H1 (cell line): Measurements from ENCODE around the gene TMEM59L. TPM values are rescaled to one million over a fixed set of nuclear protein-coding genes. Genes with fewer than 3 reads are reported as not detected.
A peak's percentile ranks its signal among the peaks of the same experiment; 100 is the strongest.

Source experiments
- ASH2L ChIP-seq: fragments of 200-600, 300-600 bp; sonication (generic); IDR thresholded peaks from one replicate; pipeline ENCODE4 v1.7.1; 2017; ENCODE audit warnings: low read length
- BCL11A ChIP-seq, 2 experiments: IDR thresholded peaks; one replicate each; pipeline ENCODE4 v1.6.1; 2011; ENCODE audit warnings: low read depth in 2 of 2, low read length in 2 of 2, mild to moderate bottlenecking in 2 of 2
- CBX8 ChIP-seq: fragments of 300-800, 300-1000 bp; sonication (generic); IDR thresholded peaks from 2 replicates; pipeline ENCODE4 v1.7.1; 2016; ENCODE audit warnings: low read depth, low read length, borderline replicate concordance
- CEBPB ChIP-seq: IDR thresholded peaks from 2 replicates; pipeline ENCODE4 v1.6.1; 2012; ENCODE audit warnings: low read depth, low read length
- CHD1 ChIP-seq: IDR thresholded peaks from 2 replicates; pipeline ENCODE4 v1.6.1; 2012; ENCODE audit warnings: low read depth, low read length, improper control_type of control experiment
- CHD2 ChIP-seq: IDR thresholded peaks from 2 replicates; pipeline ENCODE4 v1.6.1; 2012; ENCODE audit warnings: low read length, improper control_type of control experiment
- CTBP2 ChIP-seq: IDR thresholded peaks from 2 replicates; pipeline ENCODE4 v1.7.0; 2011; ENCODE audit warnings: borderline replicate concordance, mild to moderate bottlenecking, moderate library complexity, mixed read lengths, low read length; ENCODE audit not compliant: insufficient read depth, insufficient read length
- EGR1 ChIP-seq: IDR thresholded peaks from 2 replicates; pipeline ENCODE4 v1.6.1; 2011; ENCODE audit warnings: low read depth, low read length, borderline replicate concordance
- FOSL1 ChIP-seq: IDR thresholded peaks from 2 replicates; pipeline ENCODE4 v1.6.1; 2011; ENCODE audit warnings: mild to moderate bottlenecking, low read depth, low read length, moderate library complexity; ENCODE audit not compliant: insufficient read depth
- JUN ChIP-seq: IDR thresholded peaks from 2 replicates; pipeline ENCODE4 v1.6.1; 2011; ENCODE audit warnings: low read depth, mild to moderate bottlenecking, improper control_type of control experiment, low read length
- KDM1A ChIP-seq: fragments of 200-600, 300-600 bp; sonication (generic); IDR thresholded peaks from 2 replicates; pipeline ENCODE4 v1.7.1; 2016; ENCODE audit warnings: mild to moderate bottlenecking, low read length, borderline replicate concordance
- NANOG ChIP-seq: IDR thresholded peaks from 2 replicates; pipeline ENCODE4 v1.6.1; 2011; ENCODE audit warnings: low read length, low read depth, mild to moderate bottlenecking, inconsistent platforms; ENCODE audit not compliant: insufficient read depth, poor library complexity, severe bottlenecking
- NRF1 ChIP-seq: IDR thresholded peaks from 2 replicates; pipeline ENCODE4 v1.6.1; 2011; ENCODE audit warnings: mild to moderate bottlenecking, low read depth, low read length, improper control_type of control experiment
- RXRA ChIP-seq: IDR thresholded peaks from 2 replicates; pipeline ENCODE4 v1.6.1; 2011; ENCODE audit warnings: low read depth, mild to moderate bottlenecking, low read length, moderate library complexity; ENCODE audit not compliant: insufficient read depth
- SAP30 ChIP-seq: fragments of 300-600 bp; sonication (generic); IDR thresholded peaks from 2 replicates; pipeline ENCODE4 v1.7.1; 2012; ENCODE audit warnings: low read length, moderate library complexity, mild to moderate bottlenecking, inconsistent platforms; ENCODE audit not compliant: insufficient read depth, insufficient replicate concordance
- SIN3A ChIP-seq, 2 experiments: IDR thresholded peaks in 1 of 2; conservative IDR thresholded peaks in 1 of 2; 2 replicates each; pipeline ENCODE4 v1.6.1; 2011 to 2012; ENCODE audit warnings: low read length in 2 of 2, improper control_type of control experiment in 1 of 2, low read depth in 1 of 2, mild to moderate bottlenecking in 1 of 2
- SIRT6 ChIP-seq: IDR thresholded peaks from one replicate; pipeline ENCODE4 v1.7.1; 2012; ENCODE audit warnings: low read length, inconsistent platforms
- SP2 ChIP-seq: IDR thresholded peaks from 2 replicates; pipeline ENCODE4 v1.6.1; 2012; ENCODE audit warnings: mild to moderate bottlenecking, low read length, inconsistent platforms
- TAF1 ChIP-seq: IDR thresholded peaks from 2 replicates; pipeline ENCODE4 v1.6.1; 2011; ENCODE audit warnings: mild to moderate bottlenecking, low read depth, low read length
- TCF12 ChIP-seq: IDR thresholded peaks from 2 replicates; pipeline ENCODE4 v1.6.1; 2011; ENCODE audit warnings: low read depth, mild to moderate bottlenecking, low read length
- ZNF274 ChIP-seq: IDR thresholded peaks from 2 replicates; pipeline ENCODE4 v1.7.0; 2012; ENCODE audit warnings: low read length, borderline replicate concordance; ENCODE audit errors: extremely low read depth
- polyA plus RNA-seq, 7 experiments: library from polyadenylated mRNA; depleted of rRNA in 3 of 7; stranded (reverse) in 5 of 7; unstranded in 2 of 7; fragments of >200 nt in 5 of 7; fragments of 200-250 nt in 2 of 7; gene quantifications; 1 replicate in 5 of 7; 2 replicates in 1 of 7; 4 replicates in 1 of 7; pipeline versions ENCODE4 v1.2.1 to v1.2.3, GENCODE V29; 2011 to 2013; ENCODE audit warnings: missing spikeins in 2 of 7, mixed read lengths in 2 of 7
- total RNA-seq: library from RNA; stranded (reverse); fragmentation: NEBNext Ultra II Directional; extraction: Animal tissue kit (Norgen Biotek cat#: 25700); gene quantifications from 2 replicates; pipeline ENCODE4 v1.2.1, GENCODE V29; 2021
- TF ChIP-seq, protein P1 (sequence below): IDR thresholded peaks from 2 replicates; pipeline ENCODE4 v1.6.1; 2011; ENCODE audit warnings: low read length, improper control_type of control experiment
- TF ChIP-seq, protein P2 (sequence below): IDR thresholded peaks from 2 replicates; pipeline ENCODE4 v1.6.1; 2012; ENCODE audit warnings: inconsistent platforms

Gene TMEM59L
- total and polyA plus RNA-seq, 2 of the 8 experiments (the other 6 are each of a cell fraction or from before 2014, with no cell fraction given), result 4.0 to 12.2 TPM

DNA sequence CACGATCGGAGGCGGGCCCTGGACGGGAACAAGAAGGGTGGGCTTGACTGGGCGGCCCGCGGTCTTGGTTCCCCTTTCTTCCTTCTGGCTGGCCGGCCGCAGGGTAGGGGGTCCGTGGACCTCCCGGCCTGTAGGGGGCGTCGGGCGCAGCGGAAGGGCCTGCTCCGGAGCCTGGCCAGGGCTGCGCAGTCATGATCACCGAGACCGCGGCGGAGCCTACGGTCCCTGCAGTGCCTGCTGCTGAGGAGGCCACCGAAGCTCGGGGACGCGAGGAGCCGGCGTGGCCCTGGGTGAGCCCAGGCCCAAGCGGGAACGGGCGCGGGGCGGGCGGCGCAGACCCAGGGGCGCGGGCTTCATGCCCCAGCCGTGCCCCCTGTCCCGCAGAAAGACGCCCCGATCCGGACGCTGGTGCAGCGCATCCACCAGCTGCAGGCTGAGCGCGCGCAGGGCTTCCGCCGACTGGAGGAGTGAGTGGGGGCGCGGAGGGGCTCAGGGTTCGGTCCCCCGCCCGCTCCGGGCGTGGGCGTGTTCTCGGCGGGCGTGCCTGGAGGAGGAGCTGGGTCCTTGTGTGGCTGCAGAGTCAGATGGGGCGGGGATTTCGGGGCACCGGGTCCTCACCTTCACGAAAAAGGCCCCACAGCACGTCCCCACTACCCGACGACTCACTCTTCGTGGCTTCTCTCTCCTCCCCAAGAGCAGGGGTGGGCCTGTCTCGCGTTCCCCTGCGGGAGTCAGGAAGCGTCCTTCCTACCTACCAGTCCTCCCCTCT is 23.9 kb upstream of the TMEM59L start, which contains the start of gene REX1BD (continued):
- no peak for TF ChIP-seq BCL11A (IDR thresholded peaks at IDR 0.05; ENCODE audit: low read depth in 2 of 2, low read length in 2 of 2)
- no peak for TF ChIP-seq TCF12
- TF ChIP-seq ZNF274, result no peak
- peak; percentile 23 for TF ChIP-seq NRF1
- TF ChIP-seq CBX8, result no peak
- no peak for TF ChIP-seq RXRA
- TF ChIP-seq SP2, result peak; percentile 61; the same call in 1 of the 2 replicates
- TF ChIP-seq JUN, result no peak
- TF ChIP-seq, protein P1, sequence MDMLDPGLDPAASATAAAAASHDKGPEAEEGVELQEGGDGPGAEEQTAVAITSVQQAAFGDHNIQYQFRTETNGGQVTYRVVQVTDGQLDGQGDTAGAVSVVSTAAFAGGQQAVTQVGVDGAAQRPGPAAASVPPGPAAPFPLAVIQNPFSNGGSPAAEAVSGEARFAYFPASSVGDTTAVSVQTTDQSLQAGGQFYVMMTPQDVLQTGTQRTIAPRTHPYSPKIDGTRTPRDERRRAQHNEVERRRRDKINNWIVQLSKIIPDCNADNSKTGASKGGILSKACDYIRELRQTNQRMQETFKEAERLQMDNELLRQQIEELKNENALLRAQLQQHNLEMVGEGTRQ, result no peak
- peak in 1 of 2 experiments; percentile 77; a peak in 1 of 4 replicates for TF ChIP-seq SIN3A (conservative IDR thresholded peaks at IDR 0.05 in 1 of 2, IDR thresholded peaks at IDR 0.05 in 1 of 2; ENCODE audit: low read depth in 1 of 2, low read length in 2 of 2)
- TF ChIP-seq CTBP2, result no peak
- TF ChIP-seq EGR1, result peak; percentile 84; the same call in 1 of the 2 replicates
- no peak for TF ChIP-seq ASH2L
- TF ChIP-seq CHD2, result 0 out of 2 replicates have a peak, but pooled peaks have one; percentile 33
- no peak for TF ChIP-seq CEBPB
- TF ChIP-seq CHD1, result no peak
- TF ChIP-seq, protein P2, sequence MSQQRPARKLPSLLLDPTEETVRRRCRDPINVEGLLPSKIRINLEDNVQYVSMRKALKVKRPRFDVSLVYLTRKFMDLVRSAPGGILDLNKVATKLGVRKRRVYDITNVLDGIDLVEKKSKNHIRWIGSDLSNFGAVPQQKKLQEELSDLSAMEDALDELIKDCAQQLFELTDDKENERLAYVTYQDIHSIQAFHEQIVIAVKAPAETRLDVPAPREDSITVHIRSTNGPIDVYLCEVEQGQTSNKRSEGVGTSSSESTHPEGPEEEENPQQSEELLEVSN, result no peak
- TF ChIP-seq NANOG, result peak; percentile 25
- no peak for TF ChIP-seq SAP30
- TF ChIP-seq FOSL1, result no peak
- no peak for TF ChIP-seq SIRT6
- TF ChIP-seq TAF1, result peak; percentile 79
- no peak for TF ChIP-seq KDM1A
